ENCODE measurements around the gene DNAJC22.

DNA sequence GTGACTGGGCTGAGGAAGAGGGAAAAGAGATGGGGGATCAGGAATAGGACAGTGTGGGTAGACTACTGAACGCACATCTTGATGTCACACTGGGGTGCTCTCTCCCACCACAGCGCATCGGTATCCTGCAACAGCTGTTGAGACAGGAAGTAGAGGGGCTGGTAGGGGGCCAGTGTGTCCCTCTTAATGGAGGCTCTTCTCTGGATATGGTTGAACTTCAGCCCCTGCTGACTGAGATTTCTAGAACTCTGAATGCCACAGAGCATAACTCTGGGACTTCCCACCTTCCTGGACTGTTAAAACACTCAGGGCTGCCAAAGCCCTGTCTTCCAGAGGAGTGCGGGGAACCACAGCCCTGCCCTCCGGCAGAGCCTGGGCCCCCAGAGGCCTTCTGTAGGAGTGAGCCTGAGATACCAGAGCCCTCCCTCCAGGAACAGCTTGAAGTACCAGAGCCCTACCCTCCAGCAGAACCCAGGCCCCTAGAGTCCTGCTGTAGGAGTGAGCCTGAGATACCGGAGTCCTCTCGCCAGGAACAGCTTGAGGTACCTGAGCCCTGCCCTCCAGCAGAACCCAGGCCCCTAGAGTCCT is 16.6 kb upstream of the DNAJC22 start:
- TF ChIP-seq CTCF (IDR thresholded peaks at IDR 0.05), result no peak
- no peak for TF ChIP-seq POLR2A (IDR thresholded peaks at IDR 0.05)

All from right lobe of liver (tissue), 4 donors.